ENCODE measurements around the gene RAB40A. TPM values are rescaled to one million over a fixed set of nuclear protein-coding genes. Genes with fewer than 3 reads are reported as not detected.

The RAB40A gene
- total and polyA plus RNA-seq, 10 of the 15 experiments (the other 5 are each of a cell fraction or from before 2014, with no cell fraction given), result 0.10 to 0.42 (median 0.26) TPM

DNA sequence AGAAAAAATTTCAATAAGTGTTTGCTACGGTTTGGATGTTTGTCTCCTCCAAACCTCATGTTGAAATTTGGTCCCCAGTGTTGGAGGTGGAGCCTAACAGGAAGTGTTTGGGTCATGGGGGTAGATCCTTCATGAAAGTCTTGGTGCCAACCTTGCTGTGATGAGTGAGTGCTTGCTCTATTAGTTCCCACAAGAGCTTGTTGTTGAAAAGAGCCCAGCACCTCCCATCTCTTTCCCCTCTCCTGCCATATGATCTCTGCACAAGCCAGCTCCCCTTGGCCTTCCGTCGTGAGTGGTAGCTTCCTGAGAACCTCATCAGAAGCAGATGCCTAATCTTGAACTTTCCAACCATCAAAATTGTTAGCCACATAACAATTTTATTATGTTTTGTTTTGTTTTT, 10.3 kb upstream of the RAB40A start:
- H3K36me3 ChIP-seq (ENCODE audit: control insufficient read depth in 2 of 2, insufficient read depth in 2 of 2, low read length in 1 of 2), result no peaks in the 10 kb centered on the region
- H3K9ac ChIP-seq (ENCODE audit: control insufficient read depth, insufficient read depth, low read length), result no peak overlapping the region
- WGBS (ENCODE audit: insufficient coverage, insufficient replicate concordance, low lambda C conversion rate, missing lambda C conversion rate), result 58% methylated on average over 3 of the region's 3 CpGs
- no peaks in the 10 kb centered on the region for H3K27me3 ChIP-seq (replicated peaks in 1 of 2; ENCODE audit: control insufficient read depth in 2 of 2, insufficient read depth in 2 of 2, low read length in 1 of 2)
- DNase-seq (ENCODE audit: low read depth, low spot score) (no peak), ATAC-seq (no peak), FAIRE-seq (no peak)
- no peak overlapping the region for H3K27ac ChIP-seq (ENCODE audit: control insufficient read depth, insufficient read depth)
- in situ Hi-C loops (cut with MboI), result no loop called here
- ChIA-PET RAD21 (ENCODE audit: unreplicated experiment) (no interaction called here), CTCF (interaction anchor here (1.0 kb wide), 1 partner anchor 178 kb away, joined by 3 read pairs; no protein-coding TSS in a partner anchor), POLR2A (no interaction called here), SMC1A (ENCODE audit: uncharacterized antibody, unreplicated experiment) (interaction anchor here (0.9 kb wide), 1 partner anchor 10 kb away, joined by 3 read pairs; no protein-coding TSS in a partner anchor)
- no peaks in the 10 kb centered on the region for H3K4me1 ChIP-seq (ENCODE audit: control insufficient read depth, insufficient read depth, low read length)
- no peak overlapping the region for H3K4me2 ChIP-seq (ENCODE audit: control insufficient read depth, insufficient read depth)
- no peaks in the 10 kb centered on the region for H3K79me2 ChIP-seq (ENCODE audit: control insufficient read depth, insufficient read depth, low read length)
- H4K20me1 ChIP-seq (ENCODE audit: control insufficient read depth, insufficient read depth), result no peaks in the 10 kb centered on the region
- intact Hi-C loops (cut with micrococcal nuclease; ENCODE audit: unreplicated experiment), result no loop called here
- no peak overlapping the region for H2AFZ ChIP-seq (ENCODE audit: control insufficient read depth, low read depth, low read length)
- no peak overlapping the region for H3K4me3 ChIP-seq
- H3K9me3 ChIP-seq (replicated peaks; ENCODE audit: control insufficient read depth, insufficient read depth, low read length), result no peaks in the 10 kb centered on the region
- no TSS peak for BruUV-seq (replicated peaks)
- TF ChIP-seq HSF1 (IDR thresholded peaks at IDR 0.05; ENCODE audit: low read depth, low read length), result no peak
- no peak for TF ChIP-seq GABPA (IDR thresholded peaks at IDR 0.05; ENCODE audit: low read depth)
- TF ChIP-seq NR2C2 (IDR thresholded peaks at IDR 0.05; ENCODE audit: borderline replicate concordance, control insufficient read depth, insufficient read length, low read depth), result no peak

DNA sequence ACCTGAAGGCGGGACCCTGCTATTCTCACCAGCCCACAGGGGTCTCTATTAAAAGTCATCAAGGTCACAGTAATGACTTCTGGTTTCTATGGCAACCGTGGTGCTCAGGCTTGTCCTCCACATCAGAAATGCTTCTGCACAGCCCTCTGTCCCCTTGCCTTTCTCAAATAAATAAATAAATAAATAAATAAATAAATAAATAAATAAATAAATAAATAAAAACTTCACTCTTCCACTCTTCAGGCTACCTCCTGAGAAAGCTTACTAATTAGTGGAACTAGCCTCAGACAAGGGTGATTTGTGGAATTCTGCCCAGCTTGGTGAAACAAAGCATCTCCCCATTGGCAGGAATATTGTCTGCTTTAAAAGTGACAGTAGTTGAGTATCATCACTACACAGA, 5.5 kb upstream of the RAB40A start:
- in situ Hi-C loops (cut with MboI) (no loop called here), intact Hi-C loops (cut with micrococcal nuclease; ENCODE audit: unreplicated experiment) (no loop called here)
- no peak overlapping the region for H3K27ac ChIP-seq (ENCODE audit: control insufficient read depth, insufficient read depth)
- no peaks in the 10 kb centered on the region for H3K4me1 ChIP-seq (ENCODE audit: control insufficient read depth, insufficient read depth, low read length)
- ChIA-PET CTCF (interaction anchor here (0.8 to 1.2 kb wide), 3 partner anchors 8 to 35 kb away, joined by 3 to 4 read pairs (median 4); no protein-coding TSS in a partner anchor), SMC1A (ENCODE audit: uncharacterized antibody, unreplicated experiment) (no interaction called here), RAD21 (ENCODE audit: unreplicated experiment) (no interaction called here), POLR2A (no interaction called here)
- H3K9me3 ChIP-seq (replicated peaks; ENCODE audit: control insufficient read depth, insufficient read depth, low read length), result no peaks in the 10 kb centered on the region
- BruUV-seq (replicated peaks), result no TSS peak
- no peak overlapping the region for H3K4me3 ChIP-seq
- TF ChIP-seq ATF2 (IDR thresholded peaks at IDR 0.05; ENCODE audit: low read length) (no peak), CBFB (IDR thresholded peaks at IDR 0.05; ENCODE audit: low read depth) (no peak)
- H3K36me3 ChIP-seq (ENCODE audit: control insufficient read depth in 2 of 2, insufficient read depth in 2 of 2, low read length in 1 of 2), result no peaks in the 10 kb centered on the region
- no peaks in the 10 kb centered on the region for H3K79me2 ChIP-seq (ENCODE audit: control insufficient read depth, insufficient read depth, low read length)
- H3K4me2 ChIP-seq (ENCODE audit: control insufficient read depth, insufficient read depth), result no peak overlapping the region
- H3K27me3 ChIP-seq (replicated peaks in 1 of 2; ENCODE audit: control insufficient read depth in 2 of 2, insufficient read depth in 2 of 2, low read length in 1 of 2), result no peaks in the 10 kb centered on the region
- no peak for ATAC-seq
- no peak overlapping the region for H3K9ac ChIP-seq (ENCODE audit: control insufficient read depth, insufficient read depth, low read length)
- no peak for DNase-seq (ENCODE audit: low read depth, low spot score)
- WGBS (ENCODE audit: insufficient coverage, insufficient replicate concordance, low lambda C conversion rate, missing lambda C conversion rate), result 16% methylated on average over 2 of the region's 2 CpGs
- FAIRE-seq, result no peak
- no peak overlapping the region for H2AFZ ChIP-seq (ENCODE audit: control insufficient read depth, low read depth, low read length)
- no peaks in the 10 kb centered on the region for H4K20me1 ChIP-seq (ENCODE audit: control insufficient read depth, insufficient read depth)

Measured in GM12878 (cell line).